Amygdala (tissue), 56 donors: ENCODE measurements around the gene TCF4.

Source experiments
- DNase-seq, 56 donors: peaks; one replicate each; lab custom pipeline; 2025; lab: John Stamatoyannopoulos, UW

The TCF4 gene

DNA sequence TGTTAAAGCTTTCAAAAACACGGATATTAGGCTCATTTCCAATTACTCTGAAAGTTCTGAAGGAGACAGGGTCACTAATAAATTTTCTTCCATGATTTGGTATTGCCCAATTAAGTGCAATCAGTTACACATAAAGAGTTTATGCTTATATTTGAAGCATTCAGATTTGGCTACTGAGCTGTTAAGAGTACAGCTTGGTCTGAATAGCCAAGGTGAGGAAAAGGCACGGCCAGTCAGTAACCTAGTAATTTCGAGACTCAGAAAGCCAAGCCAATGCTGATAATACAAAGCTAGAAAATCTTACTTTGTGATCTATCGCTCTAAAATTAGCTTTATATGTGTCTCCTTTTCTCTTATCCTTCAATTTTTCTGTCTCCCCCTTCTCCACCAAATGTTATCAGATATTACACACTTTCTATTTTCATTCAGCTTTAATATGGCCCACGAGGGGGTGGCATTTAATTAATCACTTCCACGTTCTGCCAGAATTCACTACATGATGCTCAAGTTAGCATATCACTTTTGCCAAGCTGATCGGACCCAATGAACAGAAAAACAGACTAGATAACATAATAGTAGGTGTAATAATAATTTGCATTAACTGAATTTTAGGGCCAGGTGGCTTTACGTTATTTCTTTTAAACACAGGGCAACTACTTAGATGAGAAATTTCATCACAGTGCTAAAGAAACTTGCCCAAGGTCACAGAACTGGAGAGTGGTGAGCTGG lies 138.4 kb downstream of the TCF4 start:
- no peak for DNase-seq

GRCh38 chr18:55448420-55448819 lies 139.6 kb downstream of the TCF4 start:
- DNase-seq, result no peak

DNA sequence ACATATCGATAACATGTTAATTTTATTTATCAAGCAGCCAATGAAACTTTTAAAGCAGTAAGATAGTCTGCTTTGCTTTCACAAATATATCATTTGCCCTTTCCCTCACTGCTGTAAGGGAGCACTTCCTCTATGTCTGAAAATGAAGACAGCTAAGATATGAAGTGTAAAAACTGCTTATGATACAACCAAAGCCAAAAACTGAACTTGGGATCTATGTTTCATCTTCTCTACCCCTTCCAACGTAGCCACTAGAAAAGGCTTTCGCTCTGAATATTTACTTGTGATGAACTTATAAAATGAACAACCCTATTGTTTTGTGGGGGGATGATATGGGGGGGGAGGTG lies 140.3 kb downstream of the TCF4 start:
- no peak for DNase-seq

DNA sequence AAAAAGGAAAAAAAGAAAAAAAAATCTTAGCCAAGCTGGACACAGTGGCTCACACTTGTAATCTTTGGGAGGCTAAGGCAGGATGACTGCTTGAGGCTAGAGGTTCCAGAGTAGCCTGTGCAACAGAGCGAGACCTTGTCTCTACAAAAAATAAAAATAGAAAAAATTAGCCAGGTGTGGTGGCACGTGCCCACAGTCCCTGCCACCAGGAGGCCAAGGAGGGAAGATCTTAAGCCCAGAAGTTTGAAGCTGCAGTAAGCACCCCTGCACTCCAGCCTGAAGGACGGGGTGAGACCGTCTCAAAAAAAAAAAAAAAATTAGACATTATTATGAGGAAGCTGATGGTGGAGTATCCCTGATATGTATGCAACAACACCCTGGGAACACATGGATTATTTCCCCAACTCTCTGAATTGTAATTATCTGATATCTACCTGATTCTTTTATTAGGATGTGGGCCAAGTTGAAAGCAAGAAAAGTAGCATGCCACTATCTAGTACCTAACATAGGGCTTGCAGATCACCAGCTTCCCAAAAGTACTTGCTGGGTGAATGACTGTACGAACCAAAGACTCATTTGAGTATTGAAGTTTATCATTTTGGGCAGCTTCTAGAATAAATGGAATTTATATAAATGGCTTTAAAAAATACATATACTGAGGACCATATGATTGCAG lies 140.9 kb downstream of the TCF4 start:
- no peak for DNase-seq

- no peak for DNase-seq
These were observed 143.5 kb downstream of the TCF4 start for GRCh38 chr18:55444536-55444935.

GRCh38 chr18:55443776-55444175 lies 144.2 kb downstream of the TCF4 start:
- DNase-seq, result no peak

DNA sequence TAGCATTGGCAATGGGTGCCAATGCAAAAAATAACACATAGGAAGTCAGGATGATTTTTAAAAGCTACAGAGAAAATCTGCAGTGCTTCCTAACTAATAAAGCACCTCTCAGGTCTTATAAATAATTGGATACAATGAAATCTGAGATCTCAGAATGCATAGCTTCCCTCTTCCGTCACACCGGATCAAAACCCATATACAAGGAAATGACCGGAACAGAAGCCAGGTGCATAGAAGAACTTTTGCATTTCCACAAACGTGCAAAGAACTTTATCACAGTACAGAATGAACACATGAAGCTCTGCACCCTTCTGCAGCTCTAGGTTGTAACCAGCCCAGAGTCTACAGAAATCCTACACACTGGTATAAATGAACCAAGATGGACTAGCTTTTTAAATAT lies 145.4 kb downstream of the TCF4 start:
- no peak for DNase-seq

DNA sequence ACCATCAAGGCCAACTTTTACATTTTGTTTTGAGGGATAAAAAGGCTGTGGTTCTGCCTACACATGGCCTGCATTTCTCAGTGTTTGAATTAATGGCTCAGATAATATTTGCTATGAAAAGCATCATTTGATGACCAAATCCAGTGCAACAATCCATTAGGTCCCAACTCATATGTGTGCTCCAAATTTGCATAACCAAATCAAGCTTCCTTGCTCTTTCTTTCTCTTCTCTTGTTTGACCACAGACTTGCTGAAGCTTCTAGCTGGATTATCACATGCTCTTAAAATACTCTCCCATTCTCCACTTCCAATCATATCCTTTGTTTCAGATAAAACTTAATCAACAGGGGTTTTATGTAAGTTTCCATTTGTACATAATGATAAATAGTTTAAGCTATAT lies 147.0 kb downstream of the TCF4 start:
- DNase-seq, result no peak

- no peak for DNase-seq
These were observed 148.9 kb downstream of the TCF4 start for GRCh38 chr18:55439056-55439455.

GRCh38 chr18:55435592-55435991 lies 152.4 kb downstream of the TCF4 start:
- DNase-seq, result no peak

GRCh38 chr18:55433648-55434047 lies 154.3 kb downstream of the TCF4 start:
- DNase-seq, result no peak

- no peak for DNase-seq
These were observed 154.9 kb downstream of the TCF4 start for GRCh38 chr18:55433140-55433539.

DNA sequence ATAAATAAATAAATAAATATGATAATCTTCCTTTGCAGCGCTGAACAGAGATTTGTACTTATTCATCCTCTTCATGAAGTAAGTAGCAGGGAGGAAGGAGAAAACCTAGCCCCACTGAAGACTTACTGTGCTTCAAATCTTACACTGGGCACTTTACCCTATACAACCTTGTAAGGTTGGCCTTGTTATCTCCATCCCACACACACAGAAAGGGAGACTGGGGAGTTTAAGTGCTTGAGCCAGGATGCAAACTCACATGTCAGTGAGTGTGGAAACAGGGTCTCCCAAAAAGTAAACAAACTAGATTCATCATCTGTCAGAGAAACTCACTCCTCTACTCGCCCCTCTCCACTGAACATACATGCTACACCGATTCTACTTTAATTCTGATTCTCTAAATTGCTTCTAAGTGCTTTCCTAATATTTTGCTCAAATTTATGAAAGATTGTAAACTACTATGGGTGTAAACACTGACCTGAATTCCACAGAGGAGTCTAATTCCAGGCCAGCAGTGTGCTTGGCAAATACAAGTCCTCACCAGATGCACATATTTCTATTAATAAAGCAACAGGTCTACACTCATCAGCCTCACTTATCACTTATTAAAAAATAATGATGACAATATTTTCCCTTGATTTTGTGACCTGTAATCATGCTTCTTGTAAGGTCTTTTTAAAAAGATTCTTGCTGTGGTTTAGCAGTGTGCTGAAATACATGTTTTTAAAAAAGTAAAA lies 155.5 kb downstream of the TCF4 start:
- DNase-seq, result no peak

DNA sequence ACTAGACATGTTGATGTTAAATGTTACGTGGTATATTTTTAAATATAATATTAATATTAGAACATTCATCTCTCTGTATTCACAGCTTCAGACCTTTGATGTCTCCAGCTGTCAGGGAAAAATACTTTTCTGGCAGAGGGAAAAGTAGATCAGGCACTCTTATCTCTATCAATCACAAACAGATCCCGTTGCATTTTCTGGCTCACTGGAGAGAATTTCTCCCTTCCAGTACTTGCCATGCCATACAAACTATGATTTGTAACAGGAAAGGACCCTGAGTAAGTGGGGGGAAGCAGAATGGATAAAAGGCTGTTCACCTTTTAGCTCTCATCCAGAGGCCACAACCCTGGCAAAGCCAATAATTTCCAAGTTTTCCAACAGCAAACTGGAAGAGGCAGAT lies 158.0 kb downstream of the TCF4 start:
- DNase-seq, result no peak

DNA sequence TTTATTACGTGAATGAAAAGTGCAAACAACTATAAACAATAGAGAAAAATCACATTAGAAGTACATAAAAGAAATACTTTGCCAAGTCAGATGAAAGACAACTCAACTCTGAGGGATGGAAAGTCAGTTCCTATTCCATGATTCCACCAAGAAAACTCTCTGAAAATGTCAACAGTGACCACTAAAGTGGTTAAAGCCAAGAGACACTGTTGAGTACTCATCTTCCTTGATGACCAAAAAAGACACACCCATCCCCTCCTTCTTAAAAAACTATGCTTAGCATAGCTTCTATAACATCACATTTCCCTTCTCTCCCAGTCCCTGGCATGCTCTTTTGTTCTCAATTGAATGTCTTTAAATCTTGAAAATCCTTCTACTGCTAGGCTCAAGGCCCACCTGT lies 160.0 kb downstream of the TCF4 start:
- no peak for DNase-seq

DNA sequence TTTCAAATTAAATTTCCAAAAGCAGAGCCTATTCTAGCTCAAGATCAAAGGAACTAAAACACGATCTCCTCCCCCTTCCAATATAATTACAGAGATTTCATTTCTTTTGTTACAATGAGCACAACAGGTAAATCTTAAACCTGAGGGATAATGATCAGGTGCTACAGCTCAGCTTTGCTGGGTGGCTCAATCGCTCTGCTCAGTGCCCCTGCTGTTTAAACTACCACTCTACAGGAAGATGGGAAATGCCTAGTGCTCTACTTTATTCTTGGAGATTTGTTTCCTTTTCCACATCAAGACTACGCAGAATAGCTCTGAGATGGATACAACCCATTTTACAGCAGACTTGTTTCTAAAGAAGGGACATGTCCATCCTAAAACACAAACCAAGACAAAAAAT lies 162.3 kb downstream of the TCF4 start:
- no peak for DNase-seq

DNA sequence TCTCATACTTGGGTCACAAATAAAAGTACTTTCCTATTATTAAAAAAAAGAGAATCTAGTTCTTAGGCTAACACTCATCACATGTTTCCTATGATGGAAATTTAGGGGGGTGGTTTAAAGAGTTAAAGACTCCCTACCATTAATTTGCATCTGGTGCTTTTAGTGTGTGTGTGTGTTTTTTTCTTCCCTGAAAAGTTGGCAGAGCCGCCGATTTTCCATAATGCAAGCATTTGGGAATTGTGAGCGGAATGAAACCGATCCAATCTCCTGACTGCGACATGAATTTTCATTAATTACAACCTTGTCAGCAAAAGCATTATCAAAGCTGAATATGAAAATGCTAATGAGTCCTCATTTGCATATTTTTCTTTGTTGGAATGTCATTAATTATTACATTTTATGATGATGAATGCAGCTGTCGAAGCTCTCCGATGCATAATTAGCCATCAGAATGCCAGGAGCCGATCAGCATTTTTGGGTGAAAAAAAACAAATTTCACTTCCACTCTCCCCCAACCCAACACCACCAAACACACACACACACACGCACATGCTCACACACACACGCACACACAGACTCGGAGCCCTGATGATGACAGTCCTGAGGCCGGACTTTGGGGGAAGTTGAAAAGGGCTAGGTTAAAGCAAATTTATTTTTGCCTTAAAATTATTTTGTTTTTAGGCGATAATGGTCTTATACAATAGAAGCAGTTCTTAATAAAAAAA lies 165.4 kb downstream of the TCF4 start:
- DNase-seq, result peak in 20 of 56 donors; percentile 8 to 58 (median 32)

DNA sequence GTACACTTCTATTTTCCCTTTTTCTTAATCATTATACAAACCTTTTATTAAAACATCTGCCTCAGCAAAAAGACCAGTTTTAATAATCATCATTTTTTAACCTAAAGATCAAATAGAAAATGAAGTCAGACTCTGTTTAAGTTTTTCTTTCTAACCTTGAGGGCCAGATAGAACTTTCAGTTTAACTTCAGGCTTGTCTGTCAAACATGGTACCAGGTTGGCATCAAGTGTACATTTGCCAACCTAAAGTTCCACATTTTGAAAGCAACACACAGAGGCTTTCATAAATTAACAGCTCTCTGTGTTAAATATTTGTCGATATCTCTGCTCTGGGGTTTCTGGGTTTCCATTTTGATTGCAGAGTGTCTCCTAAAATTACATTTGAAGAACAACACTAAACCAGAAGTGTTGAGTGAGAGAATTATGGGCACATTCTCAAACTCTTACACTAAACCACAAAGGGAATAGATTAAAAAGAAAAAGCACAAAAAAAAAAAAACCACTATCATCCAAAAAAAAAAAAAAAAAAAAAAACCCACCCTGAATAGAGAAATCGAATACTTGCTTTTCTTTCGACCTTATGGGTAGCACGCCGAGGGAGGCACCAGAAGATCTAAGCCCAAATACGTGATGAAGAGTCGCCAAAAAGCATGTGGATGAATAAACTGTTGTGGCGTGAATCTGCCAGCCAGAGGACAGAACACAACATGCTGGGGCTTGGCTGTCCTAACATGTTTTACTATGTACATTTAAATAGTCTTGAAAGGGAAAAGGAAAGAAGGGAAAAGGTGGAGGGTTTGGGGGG lies 166.2 kb downstream of the TCF4 start:
- peak in 15 of 56 donors; percentile 3 to 59 (median 31) for DNase-seq

- DNase-seq, result no peak
These were observed 166.7 kb downstream of the TCF4 start for GRCh38 chr18:55421308-55421614.

GRCh38 chr18:55420665-55421307 lies 167.2 kb downstream of the TCF4 start:
- no peak for DNase-seq
